GM12891 (cell line): ENCODE data around the gene CYP2A6.
"Not testable (repeated sequence)": the region's sequence is repeated elsewhere in the genome, so short reads cannot be mapped to it uniquely, and the experiment has no call there.

Experiments
- PAX5 ChIP-seq: IDR thresholded peaks from 2 replicates; pipeline ENCODE4 v1.6.1; 2011; ENCODE audit warnings: low read length, moderate library complexity, mild to moderate bottlenecking; ENCODE audit not compliant: insufficient read depth, severe bottlenecking
- POLR2A ChIP-seq: IDR thresholded peaks from 2 replicates; pipeline ENCODE4 v1.6.1; 2011; ENCODE audit warnings: low read depth, low read length, control low read depth
- POLR2AphosphoS5 ChIP-seq: IDR thresholded peaks from 2 replicates; pipeline ENCODE4 v1.6.1; 2011; ENCODE audit warnings: low read depth, low read length, control low read depth
- TAF1 ChIP-seq: IDR thresholded peaks from 2 replicates; pipeline ENCODE4 v1.6.1; 2011; ENCODE audit warnings: low read depth, low read length, control low read depth

GRCh38 chr19:40879349-40879748, 29.1 kb upstream of the CYP2A6 start:
- not testable (repeated sequence) for TF ChIP-seq POLR2A, POLR2AphosphoS5, TAF1, PAX5
